Liver (tissue), 9 donors: Measurements from ENCODE around the gene AP5S1. TPM values are rescaled to one million over a fixed set of nuclear protein-coding genes. Genes with fewer than 3 reads are reported as not detected.

Source experiments
- DNase-seq: peaks from one replicate; pipeline ENCODE4 v3.0.0-alpha.2; 2017; ENCODE audit warnings: low spot score
- H3K27ac ChIP-seq, 2 donors: one replicate each; pipeline ENCODE4 v1.7.0; 2013; ENCODE audit warnings: inconsistent platforms in 2 of 2, low read length in 2 of 2, control low read depth in 1 of 2, low read depth in 1 of 2, mild to moderate bottlenecking in 1 of 2
- H3K27me3 ChIP-seq, 4 donors: one replicate each; pipeline versions ENCODE4 v1.6.1 to v1.7.0; 2013; ENCODE audit warnings: low read length in 3 of 4, inconsistent platforms in 1 of 4, mild to moderate bottlenecking in 1 of 4, moderate library complexity in 1 of 4; ENCODE audit not compliant: control insufficient read depth in 4 of 4, insufficient read depth in 4 of 4
- H3K36me3 ChIP-seq, 4 donors: one replicate each; pipeline versions ENCODE4 v1.6.1 to v1.7.0; 2013; ENCODE audit warnings: low read length in 3 of 4, mild to moderate bottlenecking in 3 of 4, low read depth in 1 of 4, moderate library complexity in 1 of 4; ENCODE audit not compliant: control insufficient read depth in 4 of 4, insufficient read depth in 3 of 4
- H3K4me1 ChIP-seq, 4 donors: one replicate each; pipeline versions ENCODE4 v1.6.1 to v1.7.0; 2013; ENCODE audit warnings: low read length in 3 of 4, mild to moderate bottlenecking in 3 of 4, moderate library complexity in 1 of 4; ENCODE audit not compliant: control insufficient read depth in 4 of 4, insufficient read depth in 4 of 4
- H3K4me3 ChIP-seq, 3 donors: one replicate each; pipeline versions ENCODE4 v1.6.1 to v1.7.0; 2013; ENCODE audit warnings: low read length in 3 of 3, control low read depth in 1 of 3, low read depth in 1 of 3, mild to moderate bottlenecking in 1 of 3
- H3K9ac ChIP-seq, 2 donors: one replicate each; pipeline ENCODE4 v1.7.0; 2013; ENCODE audit warnings: low read length in 2 of 2, mild to moderate bottlenecking in 2 of 2, moderate library complexity in 2 of 2, control low read depth in 1 of 2, low read depth in 1 of 2
- H3K9me3 ChIP-seq, 4 donors: one replicate each; pipeline versions ENCODE4 v1.6.1 to v1.7.0; 2013; ENCODE audit warnings: low read length in 3 of 4; ENCODE audit not compliant: control insufficient read depth in 4 of 4
- CTCF ChIP-seq: fragments of 150-350 bp; IDR thresholded peaks from 2 replicates; pipeline ENCODE4 v1.5.1; 2017; ENCODE audit warnings: improper control_type of control experiment, low read depth, low read length; ENCODE audit not compliant: missing input control
- EGR1 ChIP-seq, 2 donors: IDR thresholded peaks; 2 replicates each; pipeline ENCODE4 v1.6.1; 2016 to 2018; ENCODE audit warnings: antibody characterized with exemption in 2 of 2, low read depth in 2 of 2
- FOXA1 ChIP-seq: IDR thresholded peaks from 2 replicates; pipeline ENCODE4 v1.6.1; 2016; ENCODE audit warnings: antibody characterized with exemption
- FOXA2 ChIP-seq: IDR thresholded peaks from 2 replicates; pipeline ENCODE4 v1.6.1; 2016; ENCODE audit warnings: antibody characterized with exemption
- GABPA ChIP-seq, 2 donors: IDR thresholded peaks in 1 of 2; conservative IDR thresholded peaks in 1 of 2; 2 replicates each; pipeline ENCODE4 v1.6.1; 2016; ENCODE audit warnings: antibody characterized with exemption in 2 of 2, mild to moderate bottlenecking in 1 of 2, moderate library complexity in 1 of 2
- HNF4A ChIP-seq, 2 donors: conservative IDR thresholded peaks; 2 replicates each; pipeline ENCODE4 v1.6.1; 2016; ENCODE audit warnings: antibody characterized with exemption in 2 of 2, mild to moderate bottlenecking in 2 of 2
- HNF4G ChIP-seq: IDR thresholded peaks from 2 replicates; pipeline ENCODE4 v1.6.1; 2016; ENCODE audit warnings: antibody characterized with exemption
- JUND ChIP-seq, 2 donors: IDR thresholded peaks; 2 replicates each; pipeline ENCODE4 v1.6.1; 2016; ENCODE audit warnings: antibody characterized with exemption in 2 of 2
- NR2F2 ChIP-seq: IDR thresholded peaks from 2 replicates; pipeline ENCODE4 v1.6.1; 2016; ENCODE audit warnings: antibody characterized with exemption
- RAD21 ChIP-seq, 2 donors: IDR thresholded peaks; 2 replicates each; pipeline ENCODE4 v1.6.1; 2016; ENCODE audit warnings: antibody characterized with exemption in 2 of 2, mild to moderate bottlenecking in 2 of 2
- REST ChIP-seq: IDR thresholded peaks from 2 replicates; pipeline ENCODE4 v1.6.1; 2016; ENCODE audit warnings: antibody characterized with exemption, mild to moderate bottlenecking
- RXRA ChIP-seq, 2 donors: IDR thresholded peaks; 2 replicates each; pipeline ENCODE4 v1.6.1; 2017 to 2018; ENCODE audit warnings: antibody characterized with exemption in 2 of 2, mild to moderate bottlenecking in 1 of 2
- SP1 ChIP-seq: IDR thresholded peaks from 2 replicates; pipeline ENCODE4 v1.6.1; 2018; ENCODE audit warnings: antibody characterized with exemption, mild to moderate bottlenecking
- TAF1 ChIP-seq: conservative IDR thresholded peaks from 2 replicates; pipeline ENCODE4 v1.6.1; 2016; ENCODE audit warnings: antibody characterized with exemption, mild to moderate bottlenecking
- YY1 ChIP-seq: IDR thresholded peaks from 2 replicates; pipeline ENCODE4 v1.6.1; 2016; ENCODE audit warnings: antibody characterized with exemption, mild to moderate bottlenecking
- WGBS: extraction: QIAGEN DNeasy Blood & Tissue Kit; methylation state at CpG from one replicate; pipeline ENCODE4 v1.1.7; 2013; 5-methylcytosine and 5-hydroxymethylcytosine counted together
- polyA plus RNA-seq, 2 donors: library from polyadenylated mRNA; stranded (reverse) in 1 of 2; unstranded in 1 of 2; fragments of 200-250 nt in 1 of 2; fragments of >200 nt in 1 of 2; fragmentation: Nextera tagmentation in 1 of 2; extraction: Ambion mirVana in 1 of 2; gene quantifications; one replicate each; pipeline versions ENCODE4 v1.2.1 to v1.2.3, GENCODE V29; 2013 to 2015
- total RNA-seq, 2 donors: library from RNA; depleted of rRNA; stranded (reverse); fragments of >200 nt; gene quantifications; one replicate each; pipeline ENCODE4 v1.2.3, GENCODE V29; 2014
- TF ChIP-seq, protein P1 (sequence below): IDR thresholded peaks from 2 replicates; pipeline ENCODE4 v1.6.1; 2016; ENCODE audit warnings: antibody characterized with exemption
- TF ChIP-seq, protein P2 (sequence below): IDR thresholded peaks from 2 replicates; pipeline ENCODE4 v1.6.1; 2016; ENCODE audit warnings: antibody characterized with exemption
- TF ChIP-seq, protein P3 (sequence below): IDR thresholded peaks from 2 replicates; pipeline ENCODE4 v1.6.1; 2016; ENCODE audit warnings: antibody characterized with exemption
- donor health status: healthy.
- donor health status: healthy.
- donor health status: healthy.
- donor health status: healthy.
- donor health status: healthy.

The AP5S1 gene
- total and polyA plus RNA-seq, 4 donors = 9.1 to 14.5 (median 11.1) TPM

DNA sequence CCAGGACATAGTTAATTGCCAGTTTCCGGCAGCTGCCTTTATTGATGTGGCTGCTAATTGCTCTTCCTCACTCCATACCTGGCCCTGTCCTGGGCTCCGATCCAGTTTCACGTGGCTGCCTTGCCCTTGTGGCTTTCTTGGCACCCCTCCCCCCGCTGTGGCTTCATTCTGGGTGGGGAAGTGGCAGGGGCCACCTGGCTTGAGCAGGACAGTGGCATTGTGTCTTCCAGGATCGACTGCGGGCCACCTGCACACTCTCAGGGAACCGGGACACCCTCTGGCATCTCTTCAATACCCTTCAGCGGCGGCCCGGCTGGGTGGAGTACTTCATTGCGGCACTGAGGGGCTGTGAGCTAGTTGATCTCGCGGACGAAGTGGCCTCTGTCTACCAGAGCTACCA is 37.1 kb downstream of the AP5S1 start:
- Histone ChIP-seq H3K4me1 (no peaks in the 10 kb centered on the region), H3K27me3 (no peaks in the 10 kb centered on the region), H3K4me3 (no peak overlapping the region), H3K9ac (no peak overlapping the region), H3K36me3 (peaks cover 17 to 39% (median 26%) of the 10 kb centered on the region in 4 donors), H3K27ac (no peak overlapping the region), H3K9me3 (no peaks in the 10 kb centered on the region)
- TF ChIP-seq CTCF = no peak
- TF ChIP-seq REST = no peak
- TF ChIP-seq GABPA (IDR thresholded peaks at IDR 0.05 in 1 of 2, conservative IDR thresholded peaks at IDR 0.05 in 1 of 2) = no peak
- TF ChIP-seq JUND (IDR thresholded peaks at IDR 0.05) = no peak
- 79% methylated on average over 14 of the region's 14 CpGs for WGBS
- DNase-seq = no peak

DNA sequence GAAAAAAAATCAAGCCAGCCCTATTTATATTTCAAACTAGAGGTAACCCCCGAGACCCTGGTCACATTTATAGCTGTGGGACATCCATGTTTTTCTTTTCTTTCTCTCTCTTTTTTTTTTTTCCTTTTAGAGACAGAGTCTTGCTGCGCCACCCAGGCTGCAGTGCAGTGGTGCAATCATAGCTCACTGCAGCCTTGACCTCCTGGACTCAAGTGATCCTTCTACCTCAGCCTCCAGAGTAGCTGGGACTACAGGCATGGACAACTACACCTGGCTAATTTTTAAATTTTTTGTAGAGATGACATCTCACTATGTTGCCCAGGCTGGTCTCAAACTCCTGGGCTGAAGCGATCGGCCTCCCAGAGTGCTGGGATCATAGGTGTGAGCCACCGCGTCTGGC is 38.3 kb downstream of the AP5S1 start:
- no peaks in the 10 kb centered on the region for H3K4me1 ChIP-seq
- no peak overlapping the region for H3K27ac ChIP-seq
- no peaks in the 10 kb centered on the region for H3K27me3 ChIP-seq
- 97% methylated on average over 6 of the region's 6 CpGs for WGBS
- H3K36me3 ChIP-seq = peaks cover 23 to 52% (median 39%) of the 10 kb centered on the region in 4 donors
- H3K9me3 ChIP-seq = no peaks in the 10 kb centered on the region
- TF ChIP-seq TAF1 (no peak), NR2F2 (no peak), HNF4A (conservative IDR thresholded peaks at IDR 0.05) (no peak), RXRA (IDR thresholded peaks at IDR 0.05) (no peak), GABPA (IDR thresholded peaks at IDR 0.05 in 1 of 2, conservative IDR thresholded peaks at IDR 0.05 in 1 of 2) (no peak), FOXA2 (no peak), EGR1 (IDR thresholded peaks at IDR 0.05; ENCODE audit: low read depth in 2 of 2) (no peak), FOXA1 (no peak), RAD21 (IDR thresholded peaks at IDR 0.05) (no peak), HNF4G (no peak), REST (no peak), JUND (IDR thresholded peaks at IDR 0.05) (no peak), YY1 (no peak), SP1 (no peak)
- TF ChIP-seq, protein P1, sequence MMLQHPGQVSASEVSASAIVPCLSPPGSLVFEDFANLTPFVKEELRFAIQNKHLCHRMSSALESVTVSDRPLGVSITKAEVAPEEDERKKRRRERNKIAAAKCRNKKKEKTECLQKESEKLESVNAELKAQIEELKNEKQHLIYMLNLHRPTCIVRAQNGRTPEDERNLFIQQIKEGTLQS = no peak
- TF ChIP-seq, protein P2, sequence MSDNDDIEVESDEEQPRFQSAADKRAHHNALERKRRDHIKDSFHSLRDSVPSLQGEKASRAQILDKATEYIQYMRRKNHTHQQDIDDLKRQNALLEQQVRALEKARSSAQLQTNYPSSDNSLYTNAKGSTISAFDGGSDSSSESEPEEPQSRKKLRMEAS = no peak
- TF ChIP-seq, protein P3, sequence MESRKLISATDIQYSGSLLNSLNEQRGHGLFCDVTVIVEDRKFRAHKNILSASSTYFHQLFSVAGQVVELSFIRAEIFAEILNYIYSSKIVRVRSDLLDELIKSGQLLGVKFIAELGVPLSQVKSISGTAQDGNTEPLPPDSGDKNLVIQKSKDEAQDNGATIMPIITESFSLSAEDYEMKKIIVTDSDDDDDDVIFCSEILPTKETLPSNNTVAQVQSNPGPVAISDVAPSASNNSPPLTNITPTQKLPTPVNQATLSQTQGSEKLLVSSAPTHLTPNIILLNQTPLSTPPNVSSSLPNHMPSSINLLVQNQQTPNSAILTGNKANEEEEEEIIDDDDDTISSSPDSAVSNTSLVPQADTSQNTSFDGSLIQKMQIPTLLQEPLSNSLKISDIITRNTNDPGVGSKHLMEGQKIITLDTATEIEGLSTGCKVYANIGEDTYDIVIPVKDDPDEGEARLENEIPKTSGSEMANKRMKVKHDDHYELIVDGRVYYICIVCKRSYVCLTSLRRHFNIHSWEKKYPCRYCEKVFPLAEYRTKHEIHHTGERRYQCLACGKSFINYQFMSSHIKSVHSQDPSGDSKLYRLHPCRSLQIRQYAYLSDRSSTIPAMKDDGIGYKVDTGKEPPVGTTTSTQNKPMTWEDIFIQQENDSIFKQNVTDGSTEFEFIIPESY = no peak
- H3K4me3 ChIP-seq = no peak overlapping the region
- no peak overlapping the region for H3K9ac ChIP-seq
- no peak for DNase-seq
